HCEC 1CT (cell line): ENCODE measurements around the gene PRKCH.

ENCODE experiments used
- DNase-seq: peaks from one replicate; pipeline ENCODE4 v3.0.0-alpha.2; 2017

PRKCH gene

DNA sequence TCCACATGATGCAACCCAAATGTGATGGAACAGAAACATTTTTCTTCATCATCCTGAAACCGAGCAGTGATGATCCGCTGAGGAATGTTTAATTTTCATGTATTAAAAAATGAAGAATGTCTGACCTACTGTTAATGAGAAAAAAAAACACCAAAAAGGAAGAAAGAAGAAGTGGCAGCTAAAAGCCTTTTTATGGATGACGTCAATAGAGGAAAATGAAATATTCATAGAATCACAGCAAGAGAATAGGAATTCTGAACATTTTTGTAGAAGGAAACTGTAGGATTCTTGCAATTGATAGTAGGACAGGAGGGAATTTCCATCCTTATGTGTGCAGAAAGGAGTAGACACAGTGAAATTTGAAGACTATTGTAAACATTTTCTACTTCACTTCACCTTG is 112.9 kb downstream of the PRKCH start:
- DNase-seq, result no peak

DNA sequence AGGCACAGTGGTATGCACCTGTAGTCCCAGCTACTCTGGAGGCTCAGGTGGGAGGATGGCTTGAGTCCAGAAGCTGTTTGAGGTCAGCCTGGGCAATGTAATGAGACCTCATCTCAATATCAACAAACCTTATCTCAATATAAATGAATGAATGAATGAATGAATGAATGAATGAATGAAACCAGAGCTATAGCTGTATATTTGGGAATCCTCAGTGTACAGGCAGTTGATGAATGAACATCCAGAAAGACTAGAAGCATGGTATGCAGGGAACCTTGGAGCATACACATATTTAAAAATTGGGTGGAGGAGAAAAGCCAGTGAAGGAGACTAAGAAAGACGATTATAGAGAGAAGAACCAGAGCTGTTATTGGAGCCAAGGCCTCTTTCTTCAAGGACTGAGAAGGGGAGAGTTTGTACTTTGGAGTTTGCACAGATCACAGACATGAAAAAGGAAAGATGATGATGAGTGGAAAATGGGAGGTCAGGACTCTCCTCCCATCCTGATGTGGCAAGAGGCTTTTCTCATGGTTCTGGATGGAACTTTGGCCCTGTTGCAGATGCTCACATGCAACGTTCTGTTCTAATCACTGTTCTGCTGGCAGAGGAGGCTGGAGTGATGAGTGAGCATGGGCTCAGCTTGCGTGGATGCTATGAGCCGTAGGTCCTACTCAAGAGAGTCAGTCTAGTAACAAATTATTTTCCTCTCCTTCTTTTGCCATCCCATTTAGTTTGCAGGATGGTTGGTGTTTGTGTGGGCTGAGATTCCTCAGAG is 114.4 kb downstream of the PRKCH start:
- DNase-seq, result no peak

DNA sequence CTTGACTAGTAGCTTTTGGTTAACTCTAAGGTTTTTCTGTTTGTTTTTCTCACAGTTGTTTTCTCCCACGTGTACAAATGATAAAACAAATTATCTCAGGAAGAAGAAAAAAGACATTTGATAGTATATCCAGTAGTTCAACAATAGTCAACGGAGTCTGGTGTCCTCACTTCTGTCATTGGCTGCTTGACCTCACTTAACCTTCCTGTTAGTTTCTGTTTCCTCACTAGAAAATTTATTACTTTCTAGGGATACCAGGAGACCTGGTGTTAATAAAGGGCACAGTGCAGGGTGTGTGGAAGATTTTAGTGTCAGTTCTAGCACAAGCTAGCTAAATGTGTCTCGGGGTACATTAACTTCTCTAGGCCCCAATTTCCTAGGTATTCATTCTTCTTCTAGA is 116.0 kb downstream of the PRKCH start:
- no peak for DNase-seq

DNA sequence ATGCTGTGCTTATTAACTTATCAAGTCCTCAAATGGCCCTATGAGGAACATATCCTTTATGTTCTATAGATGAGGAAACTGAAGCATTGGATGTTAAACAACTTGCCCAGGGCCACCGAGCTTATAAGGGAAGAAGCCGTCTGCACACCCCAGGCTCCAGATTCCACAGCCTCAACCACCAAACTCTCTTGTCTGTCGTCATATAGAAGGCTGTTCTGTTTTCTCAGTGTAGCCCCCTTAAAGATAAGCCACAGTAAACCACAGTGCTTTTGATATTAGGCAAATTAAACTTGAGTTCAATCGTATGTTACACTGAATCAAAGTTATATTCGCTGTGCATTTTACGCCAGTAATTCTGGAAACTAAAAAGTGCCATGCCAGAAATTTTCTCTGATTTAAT is 116.7 kb downstream of the PRKCH start:
- DNase-seq, result no peak

GRCh38 chr14:61438497-61438859 is 117.1 kb downstream of the PRKCH start:
- DNase-seq, result no peak

GRCh38 chr14:61438860-61439765 is 117.7 kb downstream of the PRKCH start:
- DNase-seq, result peak; percentile 40

DNA sequence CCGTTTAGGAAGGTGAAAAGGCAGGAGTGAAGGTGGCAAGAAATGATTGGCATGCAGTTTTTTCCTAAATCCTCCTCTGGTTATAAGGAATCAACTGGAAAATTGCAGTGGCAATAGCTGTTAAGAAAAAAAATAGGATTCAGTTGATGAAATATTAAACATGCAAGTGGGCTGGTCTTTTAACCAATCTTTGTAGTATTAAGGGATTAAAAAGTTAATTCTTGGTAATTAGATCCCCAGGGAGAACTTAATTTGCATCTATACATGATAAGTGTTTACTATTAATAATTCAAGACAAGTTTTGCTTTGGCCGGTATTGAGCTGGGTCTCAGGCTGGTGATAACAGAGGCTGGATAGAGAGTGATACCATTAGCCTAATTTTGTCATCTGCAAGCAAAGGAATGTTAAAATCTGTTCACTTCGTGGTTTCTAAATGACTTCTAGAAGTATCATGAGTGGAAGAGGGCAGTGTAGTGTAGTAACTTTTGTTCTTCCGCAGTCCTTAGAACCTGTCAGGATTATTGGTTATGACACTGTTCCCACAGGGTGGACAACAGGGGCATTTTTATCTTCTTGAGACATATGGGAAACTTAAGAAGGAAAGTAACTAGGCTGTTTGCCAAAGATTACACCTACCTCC is 118.5 kb downstream of the PRKCH start:
- no peak for DNase-seq

- DNase-seq, result no peak
These were observed 122.1 kb downstream of the PRKCH start for GRCh38 chr14:61443481-61443880.

- no peak for DNase-seq
These were observed 122.9 kb downstream of the PRKCH start for GRCh38 chr14:61444215-61444768.

DNA sequence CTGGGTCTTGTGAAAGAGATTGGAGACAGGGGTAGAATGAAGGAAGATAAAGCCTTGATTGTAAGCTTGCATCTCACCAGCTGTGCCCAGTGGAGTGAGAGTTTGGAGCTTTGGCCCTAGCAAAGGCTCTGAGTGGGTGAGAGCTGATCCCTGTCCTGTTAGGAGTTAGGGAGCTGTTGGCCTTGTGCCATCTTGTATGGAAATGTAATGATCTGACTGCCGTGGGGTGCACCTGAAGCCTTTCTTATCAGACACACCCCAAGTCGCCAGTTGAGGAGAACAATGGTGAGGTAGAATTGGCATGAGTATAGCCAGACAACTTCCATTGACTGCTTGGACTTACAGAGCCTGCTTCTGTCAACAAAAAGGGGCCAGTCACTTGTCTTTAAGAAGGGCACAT is 130.1 kb downstream of the PRKCH start:
- no peak for DNase-seq

GRCh38 chr14:61451891-61452400 is 130.6 kb downstream of the PRKCH start:
- no peak for DNase-seq

DNA sequence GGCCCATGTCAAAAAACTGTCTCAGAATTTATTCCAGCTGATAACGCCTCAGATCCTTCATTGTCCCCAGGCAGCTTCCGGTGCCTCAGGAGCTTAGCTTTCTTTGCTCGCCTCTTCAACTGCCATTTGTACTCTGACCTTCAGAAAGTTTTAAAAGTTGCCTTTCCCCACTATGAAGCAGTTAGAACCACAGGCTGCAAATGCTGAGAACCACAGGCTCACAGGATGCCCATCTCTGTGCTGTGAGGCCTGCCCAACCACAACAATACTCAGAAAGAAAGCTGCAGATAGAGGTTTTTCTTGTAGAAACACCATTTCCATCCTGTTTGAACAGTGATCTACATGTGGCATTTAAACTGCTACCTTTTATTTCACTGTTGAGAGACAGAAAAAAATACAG is 131.1 kb downstream of the PRKCH start:
- DNase-seq, result no peak

DNA sequence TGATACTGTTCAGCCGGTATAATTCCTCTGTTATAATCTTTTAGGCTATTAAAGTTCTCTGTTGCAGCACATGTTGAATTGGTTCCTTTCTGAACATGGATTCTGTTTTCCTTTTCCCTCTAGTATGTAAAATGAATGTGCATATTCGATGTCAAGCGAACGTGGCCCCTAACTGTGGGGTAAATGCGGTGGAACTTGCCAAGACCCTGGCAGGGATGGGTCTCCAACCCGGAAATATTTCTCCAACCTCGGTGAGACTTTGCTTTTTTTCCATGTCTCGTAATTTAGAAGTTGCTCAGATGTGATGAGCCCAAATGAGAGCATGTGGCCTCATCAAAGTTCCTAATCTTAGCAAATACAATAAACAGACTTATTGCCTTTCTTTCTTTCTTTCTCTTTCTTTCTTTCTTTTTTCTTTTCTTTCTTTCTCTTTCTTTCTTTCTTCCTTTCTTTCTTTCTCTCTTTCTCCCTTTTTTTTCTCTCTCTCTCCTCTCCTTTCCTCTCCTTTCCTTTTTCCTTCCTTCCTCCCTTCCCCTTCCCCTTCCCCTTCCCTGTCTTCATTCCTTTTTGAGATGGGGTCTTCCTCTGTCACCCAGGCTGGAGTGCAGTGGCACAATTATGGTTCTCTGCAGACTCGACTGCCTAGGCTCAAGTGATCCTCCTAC is 131.9 kb downstream of the PRKCH start:
- no peak for DNase-seq

GRCh38 chr14:61454545-61454944 is 133.2 kb downstream of the PRKCH start:
- DNase-seq, result no peak

GRCh38 chr14:61455351-61455750 is 134.0 kb downstream of the PRKCH start:
- DNase-seq, result no peak

DNA sequence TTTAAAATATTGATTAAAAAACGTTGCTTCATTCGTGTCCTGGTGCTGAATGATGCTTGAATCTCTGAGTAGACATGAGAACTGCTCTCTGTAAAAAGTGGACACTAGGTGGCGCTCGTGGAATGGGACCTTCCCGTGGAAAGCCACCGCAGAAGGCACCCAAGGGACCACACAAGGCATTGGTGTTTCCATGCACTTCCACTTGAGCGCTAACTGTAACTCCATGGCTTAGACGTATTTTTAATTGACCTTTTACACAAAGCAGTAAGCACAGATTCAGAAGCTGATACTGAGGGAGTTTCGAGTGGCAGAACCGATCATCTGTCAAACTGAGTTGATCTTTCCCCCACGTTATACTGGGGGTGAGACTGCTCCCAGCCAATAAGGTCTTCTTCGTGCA is 135.3 kb downstream of the PRKCH start:
- DNase-seq, result peak; percentile 61

GRCh38 chr14:61458766-61459165 is 137.4 kb downstream of the PRKCH start:
- no peak for DNase-seq

- DNase-seq, result no peak
These were observed 137.8 kb downstream of the PRKCH start for GRCh38 chr14:61459229-61459628.

DNA sequence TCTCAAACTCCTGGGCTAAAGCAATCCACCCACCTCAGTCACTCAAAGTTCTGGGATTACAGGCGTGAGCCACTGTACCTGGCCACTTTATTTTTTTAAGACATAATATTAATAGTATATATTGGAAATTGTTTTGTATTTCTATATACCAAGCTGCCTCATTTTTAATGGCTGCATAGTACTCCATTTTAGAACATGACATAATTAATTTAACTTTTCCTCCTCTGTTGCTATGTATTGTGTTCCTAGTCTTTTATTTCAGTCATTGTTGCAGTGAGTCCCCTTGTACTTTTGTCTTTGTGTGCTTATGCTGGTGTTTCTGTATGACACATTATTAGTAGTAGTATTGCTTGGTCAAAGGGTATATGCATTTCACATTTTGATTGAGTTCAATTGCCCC is 138.7 kb downstream of the PRKCH start:
- no peak for DNase-seq

- no peak for DNase-seq
These were observed 139.6 kb downstream of the PRKCH start for GRCh38 chr14:61460718-61461611.

GRCh38 chr14:61461808-61462275 is 140.5 kb downstream of the PRKCH start:
- peak; percentile 70 for DNase-seq
